Measurements from ENCODE around the gene TRPV4.

TRPV4 gene

DNA sequence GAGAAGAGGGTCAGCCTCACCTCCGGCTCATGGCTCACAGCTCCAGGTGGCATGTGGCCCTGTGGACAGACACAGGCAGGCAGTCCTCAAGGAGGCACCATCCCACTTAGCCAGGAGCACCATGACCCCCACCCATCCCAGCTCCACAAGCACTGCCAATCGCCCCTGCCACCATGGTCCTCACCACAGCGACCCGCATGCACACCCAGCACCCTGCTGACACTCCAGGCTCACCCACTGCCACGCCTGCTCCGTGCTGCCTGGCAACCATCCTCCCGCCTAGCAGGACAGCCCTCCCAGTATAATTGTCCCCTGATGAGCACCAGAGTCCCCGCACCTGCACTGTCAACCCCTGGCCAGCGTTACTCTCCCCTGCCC, 50.9 kb downstream of the TRPV4 start:
- TF ChIP-seq, protein P1, sequence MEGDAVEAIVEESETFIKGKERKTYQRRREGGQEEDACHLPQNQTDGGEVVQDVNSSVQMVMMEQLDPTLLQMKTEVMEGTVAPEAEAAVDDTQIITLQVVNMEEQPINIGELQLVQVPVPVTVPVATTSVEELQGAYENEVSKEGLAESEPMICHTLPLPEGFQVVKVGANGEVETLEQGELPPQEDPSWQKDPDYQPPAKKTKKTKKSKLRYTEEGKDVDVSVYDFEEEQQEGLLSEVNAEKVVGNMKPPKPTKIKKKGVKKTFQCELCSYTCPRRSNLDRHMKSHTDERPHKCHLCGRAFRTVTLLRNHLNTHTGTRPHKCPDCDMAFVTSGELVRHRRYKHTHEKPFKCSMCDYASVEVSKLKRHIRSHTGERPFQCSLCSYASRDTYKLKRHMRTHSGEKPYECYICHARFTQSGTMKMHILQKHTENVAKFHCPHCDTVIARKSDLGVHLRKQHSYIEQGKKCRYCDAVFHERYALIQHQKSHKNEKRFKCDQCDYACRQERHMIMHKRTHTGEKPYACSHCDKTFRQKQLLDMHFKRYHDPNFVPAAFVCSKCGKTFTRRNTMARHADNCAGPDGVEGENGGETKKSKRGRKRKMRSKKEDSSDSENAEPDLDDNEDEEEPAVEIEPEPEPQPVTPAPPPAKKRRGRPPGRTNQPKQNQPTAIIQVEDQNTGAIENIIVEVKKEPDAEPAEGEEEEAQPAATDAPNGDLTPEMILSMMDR (IDR thresholded peaks at IDR 0.05; ENCODE audit: low read depth, low read length) = no peak
- DNase-seq (ENCODE audit: extremely low read depth, low read depth) = no peak

DNA sequence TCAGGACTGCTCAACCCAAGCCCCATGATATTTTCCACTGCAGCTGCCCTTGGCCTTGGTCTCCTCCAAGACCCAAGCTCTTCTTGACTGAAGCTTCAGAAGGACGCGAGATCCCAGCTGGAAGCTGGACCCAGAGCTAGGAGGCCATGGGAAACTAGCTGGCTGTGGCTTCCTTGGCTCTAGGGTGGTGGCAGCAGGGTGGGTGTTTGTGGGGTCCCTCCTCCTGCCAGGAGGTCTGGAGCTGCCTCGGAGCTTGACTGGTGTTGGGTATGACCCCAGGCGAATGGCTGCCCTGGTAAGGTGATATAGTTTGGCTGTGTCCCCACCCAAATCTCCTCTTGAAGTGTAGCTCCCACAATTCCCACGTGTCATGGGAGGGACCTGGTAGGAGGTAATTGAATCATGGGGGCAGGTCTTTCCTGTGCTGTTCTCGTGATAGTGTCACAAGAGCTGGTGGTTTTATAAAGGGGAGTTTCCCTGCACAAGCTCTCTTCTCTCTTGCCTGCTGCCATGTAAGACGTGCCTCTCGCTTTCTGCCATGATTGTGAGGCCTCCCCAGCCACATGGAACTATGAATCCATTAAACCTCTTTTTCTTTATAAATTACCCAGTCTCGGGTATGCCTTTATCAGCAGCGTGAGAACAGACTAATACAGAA, 51.4 kb downstream of the TRPV4 start:
- no peak for DNase-seq (ENCODE audit: extremely low read depth, low read depth)
- TF ChIP-seq, protein P1 (IDR thresholded peaks at IDR 0.05; ENCODE audit: low read depth, low read length) = no peak

DNA sequence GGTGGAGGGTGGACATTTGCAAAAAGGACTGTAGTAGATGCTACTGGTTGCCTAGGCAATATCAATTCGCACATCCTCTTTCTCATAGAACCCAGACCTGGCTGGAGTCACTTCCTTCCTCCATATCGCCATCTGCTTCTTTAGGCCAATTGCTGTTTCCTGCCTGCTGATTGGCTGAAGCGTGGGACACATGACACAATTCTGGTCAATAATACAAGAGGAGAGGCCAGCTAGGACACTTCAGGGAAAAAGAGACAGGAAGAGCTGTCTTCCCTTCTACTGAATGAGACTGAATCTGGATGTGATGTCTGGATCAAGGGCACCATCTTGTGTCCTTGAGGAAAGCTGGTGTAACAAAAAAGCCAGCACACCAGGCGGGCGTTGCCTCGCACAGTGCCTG, 53.8 kb downstream of the TRPV4 start:
- DNase-seq (ENCODE audit: extremely low read depth, low read depth) = no peak
- TF ChIP-seq, protein P1 (IDR thresholded peaks at IDR 0.05; ENCODE audit: low read depth, low read length) = no peak

DNA sequence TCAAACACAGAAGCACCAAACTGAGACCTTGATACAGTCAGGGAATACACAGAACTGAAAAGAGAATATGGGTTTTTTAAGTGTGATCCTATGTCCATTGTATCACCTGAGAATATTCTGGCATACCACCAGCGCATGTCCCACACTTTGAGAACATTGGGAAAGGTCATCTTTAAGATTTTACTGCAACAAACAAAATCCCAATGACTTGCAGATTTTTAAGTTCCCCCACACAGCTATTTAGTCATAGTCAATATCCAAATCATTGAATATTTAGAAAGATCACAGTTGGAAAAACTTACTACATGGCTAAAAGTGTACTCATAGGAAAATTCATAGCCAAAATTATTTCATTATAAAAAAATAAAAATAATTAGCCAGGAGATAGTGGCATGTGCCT, 54.5 kb downstream of the TRPV4 start:
- DNase-seq (ENCODE audit: extremely low read depth, low read depth) = no peak
- TF ChIP-seq, protein P1 (IDR thresholded peaks at IDR 0.05; ENCODE audit: low read depth, low read length) = no peak

DNA sequence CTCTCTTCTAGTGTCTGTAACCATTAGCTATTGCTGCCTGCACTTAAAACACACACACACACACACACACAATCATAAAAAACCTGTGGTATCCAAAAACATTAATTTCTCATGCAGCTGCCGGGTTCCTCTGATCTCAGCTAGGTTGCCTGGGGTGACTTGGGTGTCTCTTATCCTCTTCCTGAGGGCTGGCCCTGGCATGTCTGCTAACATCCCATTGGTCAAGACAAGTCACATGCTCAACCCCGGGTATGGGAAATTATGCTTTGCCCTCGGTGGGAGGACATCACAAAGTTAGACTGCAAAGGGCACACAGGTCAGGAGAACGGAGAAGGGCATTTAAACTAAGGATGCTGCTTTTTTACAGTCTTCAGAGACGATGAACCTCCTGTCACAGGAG, 55.7 kb downstream of the TRPV4 start:
- TF ChIP-seq, protein P1 (IDR thresholded peaks at IDR 0.05; ENCODE audit: low read depth, low read length) = no peak
- DNase-seq (ENCODE audit: extremely low read depth, low read depth) = no peak

DNA sequence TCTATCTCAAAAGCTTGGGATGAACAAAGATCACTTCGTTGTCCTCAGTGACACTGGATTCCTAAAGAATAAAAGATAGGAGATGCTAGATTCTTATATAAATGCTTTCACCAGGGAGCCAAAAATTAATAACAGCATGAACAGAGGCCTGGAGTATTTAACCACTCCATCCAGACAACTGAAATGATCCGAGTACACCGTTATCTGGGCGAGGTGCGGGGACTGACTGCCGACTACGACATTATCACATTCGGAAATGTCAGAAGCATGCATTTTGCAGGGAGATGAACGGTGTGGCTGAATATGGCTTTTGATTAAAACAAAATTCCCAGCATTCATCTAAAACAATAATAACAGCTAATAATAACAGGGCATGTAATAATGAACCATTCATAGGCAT, 56.6 kb downstream of the TRPV4 start:
- TF ChIP-seq, protein P1 (IDR thresholded peaks at IDR 0.05; ENCODE audit: low read depth, low read length) = no peak
- no peak for DNase-seq (ENCODE audit: extremely low read depth, low read depth)

DNA sequence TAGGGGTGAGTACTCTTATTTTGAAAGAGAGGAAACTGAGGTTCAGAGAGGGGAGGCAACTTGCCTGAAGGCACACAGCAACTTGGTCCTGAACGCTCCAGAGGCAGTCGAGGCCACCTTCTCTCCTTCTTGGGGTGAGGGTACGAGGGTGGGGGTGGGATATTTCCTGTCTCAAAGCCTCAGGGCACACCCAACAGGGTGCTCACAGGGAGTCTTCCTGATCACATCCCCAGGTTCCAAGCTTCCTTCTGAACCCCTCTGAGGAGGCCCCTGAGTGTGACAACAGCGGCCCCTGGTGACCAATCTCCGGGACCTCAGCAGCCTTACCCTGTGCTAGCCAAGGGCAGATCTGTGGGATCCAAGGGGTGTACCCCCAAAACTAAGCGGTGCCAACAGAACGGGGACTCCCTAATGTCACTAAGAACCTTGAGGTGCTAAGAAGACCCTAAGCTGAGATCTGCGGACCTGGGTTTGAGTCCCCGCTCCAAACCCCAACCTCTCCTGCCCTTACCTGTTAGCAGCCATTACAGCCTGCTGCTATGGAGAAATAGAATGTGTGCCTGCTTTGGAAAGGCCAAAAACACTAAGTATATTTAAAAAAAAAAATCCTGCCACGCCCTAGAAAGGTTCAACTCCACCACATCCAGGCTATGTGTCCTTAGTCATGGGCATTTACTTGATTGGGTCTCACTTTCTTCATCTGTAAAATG, 57.9 kb downstream of the TRPV4 start:
- TF ChIP-seq, protein P1 (IDR thresholded peaks at IDR 0.05; ENCODE audit: low read depth, low read length) = peak; percentile 92
- DNase-seq (ENCODE audit: extremely low read depth, low read depth) = peak; percentile 23

Data from AG09319 (cell line).